Breast epithelium (tissue), 3 donors: ENCODE measurements around the gene SLC37A2.

Experiments
- CTCF ChIP-seq, 3 donors: fragments of 450-650 bp; IDR thresholded peaks; one replicate each; pipeline ENCODE4 v1.5.1; 2016 to 2017; ENCODE audit warnings: antibody characterized with exemption in 3 of 3, mild to moderate bottlenecking in 3 of 3, moderate library complexity in 3 of 3
- POLR2A ChIP-seq: fragments of 450-650 bp; IDR thresholded peaks from one replicate; pipeline ENCODE4 v1.6.1; 2016; ENCODE audit warnings: antibody characterized with exemption, mild to moderate bottlenecking, moderate library complexity
- POLR2AphosphoS5 ChIP-seq, 3 donors: sonication (generic); formaldehyde crosslinking; IDR thresholded peaks; one replicate each; pipeline ENCODE4 v1.6.1; 2017; ENCODE audit warnings: antibody characterized with exemption in 3 of 3

- no peak for TF ChIP-seq CTCF (IDR thresholded peaks at IDR 0.05)
- no peak for TF ChIP-seq POLR2A
- TF ChIP-seq POLR2AphosphoS5 (IDR thresholded peaks at IDR 0.05) = no peak
Observed at GRCh38 chr11:125111001-125111342, 47.9 kb downstream of the SLC37A2 start.
